ENCODE results near the gene ZNF385D. TPM values are rescaled to one million over a fixed set of nuclear protein-coding genes. Genes with fewer than 3 reads are reported as not detected.
"Not testable (repeated sequence)": the region's sequence is repeated elsewhere in the genome, so short reads cannot be mapped to it uniquely, and the experiment has no call there.

ZNF385D gene
- total RNA-seq, 6 experiments from 2014 or later, result 0.06 to 2.7 (median 0.59) TPM; not detected in 1

DNA sequence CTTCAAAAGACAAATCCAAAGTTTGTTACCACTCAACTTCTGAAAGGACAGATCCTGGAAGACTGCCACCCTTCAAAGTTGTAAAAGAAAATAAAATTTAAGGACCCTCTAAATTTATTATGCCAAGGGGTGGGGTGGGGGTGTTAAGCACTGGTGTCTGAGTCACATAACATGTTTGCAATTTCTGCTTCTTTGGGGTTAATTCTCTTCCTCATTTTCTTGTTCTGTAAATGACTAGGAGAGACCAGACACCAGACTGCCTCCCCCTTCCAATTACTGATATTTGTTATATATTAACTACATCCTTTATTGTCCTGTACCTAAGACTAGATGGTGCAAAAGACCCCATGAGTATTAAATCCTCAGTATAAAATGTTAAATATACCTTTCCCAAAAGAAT, 242.8 kb downstream of the ZNF385D start:
- Histone ChIP-seq H3K4me3 (no peak overlapping the region), H3K36me3 (no peaks in the 10 kb centered on the region), H3K9me3 (no peaks in the 10 kb centered on the region), H3K27me3 (no peaks in the 10 kb centered on the region), H3K4me1 (no peaks in the 10 kb centered on the region), H3K27ac (no peak overlapping the region)
- no peak for TF ChIP-seq POLR2A (IDR thresholded peaks at IDR 0.05)
- TF ChIP-seq, protein P1, sequence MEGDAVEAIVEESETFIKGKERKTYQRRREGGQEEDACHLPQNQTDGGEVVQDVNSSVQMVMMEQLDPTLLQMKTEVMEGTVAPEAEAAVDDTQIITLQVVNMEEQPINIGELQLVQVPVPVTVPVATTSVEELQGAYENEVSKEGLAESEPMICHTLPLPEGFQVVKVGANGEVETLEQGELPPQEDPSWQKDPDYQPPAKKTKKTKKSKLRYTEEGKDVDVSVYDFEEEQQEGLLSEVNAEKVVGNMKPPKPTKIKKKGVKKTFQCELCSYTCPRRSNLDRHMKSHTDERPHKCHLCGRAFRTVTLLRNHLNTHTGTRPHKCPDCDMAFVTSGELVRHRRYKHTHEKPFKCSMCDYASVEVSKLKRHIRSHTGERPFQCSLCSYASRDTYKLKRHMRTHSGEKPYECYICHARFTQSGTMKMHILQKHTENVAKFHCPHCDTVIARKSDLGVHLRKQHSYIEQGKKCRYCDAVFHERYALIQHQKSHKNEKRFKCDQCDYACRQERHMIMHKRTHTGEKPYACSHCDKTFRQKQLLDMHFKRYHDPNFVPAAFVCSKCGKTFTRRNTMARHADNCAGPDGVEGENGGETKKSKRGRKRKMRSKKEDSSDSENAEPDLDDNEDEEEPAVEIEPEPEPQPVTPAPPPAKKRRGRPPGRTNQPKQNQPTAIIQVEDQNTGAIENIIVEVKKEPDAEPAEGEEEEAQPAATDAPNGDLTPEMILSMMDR (IDR thresholded peaks at IDR 0.05), result no peak
- no peak for ATAC-seq
- DNase-seq, result no peak
- intact Hi-C loops (cut with DNase I), result no loop called here

DNA sequence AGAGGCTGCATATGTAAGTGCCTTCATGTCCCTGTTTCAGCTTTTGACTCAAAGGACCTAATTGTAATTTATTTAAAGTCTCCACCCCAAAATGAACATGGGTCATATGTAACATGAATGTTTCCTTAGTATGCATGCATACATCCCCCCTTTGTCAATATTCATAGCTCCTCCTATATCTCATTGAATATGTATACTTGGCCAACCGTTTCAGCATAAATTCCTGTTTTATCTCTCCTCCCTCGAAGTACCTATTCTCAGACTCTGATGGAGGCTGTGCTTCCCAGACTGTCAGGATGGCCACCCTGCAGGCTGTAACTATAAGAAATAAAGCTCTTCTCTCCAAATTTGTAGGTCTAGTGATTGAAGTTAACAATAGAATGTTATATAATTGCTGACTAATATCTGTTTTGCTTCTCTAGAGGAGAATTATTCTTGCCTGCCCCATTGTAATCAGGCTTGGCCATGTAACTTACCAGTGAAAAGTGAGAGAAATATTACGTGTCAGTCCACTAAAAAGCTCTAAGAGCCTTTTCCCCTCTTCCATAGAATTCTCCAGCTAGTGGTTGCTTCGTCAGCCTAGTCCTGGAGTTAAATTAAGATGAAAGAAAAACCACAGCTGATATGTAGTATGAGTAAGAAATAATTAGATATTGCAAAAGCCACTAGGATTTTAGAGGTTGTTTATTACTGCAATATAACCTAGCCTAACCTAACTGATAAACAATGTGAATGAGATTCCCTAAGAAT, 245.1 kb downstream of the ZNF385D start:
- Histone ChIP-seq H3K36me3 (no peaks in the 10 kb centered on the region), H3K27me3 (no peaks in the 10 kb centered on the region), H3K4me1 (no peaks in the 10 kb centered on the region), H3K9me3 (no peaks in the 10 kb centered on the region), H3K27ac (no peak overlapping the region), H3K4me3 (no peak overlapping the region)
- DNase-seq, result no peak
- TF ChIP-seq POLR2A (IDR thresholded peaks at IDR 0.05), result no peak
- TF ChIP-seq, protein P1 (IDR thresholded peaks at IDR 0.05), result no peak
- WGBS (ENCODE audit: insufficient coverage, low coverage, low lambda C conversion rate, missing lambda C conversion rate), result 34% methylated on average over 4 of the region's 4 CpGs
- intact Hi-C loops (cut with DNase I), result no loop called here
- no peak for ATAC-seq

DNA sequence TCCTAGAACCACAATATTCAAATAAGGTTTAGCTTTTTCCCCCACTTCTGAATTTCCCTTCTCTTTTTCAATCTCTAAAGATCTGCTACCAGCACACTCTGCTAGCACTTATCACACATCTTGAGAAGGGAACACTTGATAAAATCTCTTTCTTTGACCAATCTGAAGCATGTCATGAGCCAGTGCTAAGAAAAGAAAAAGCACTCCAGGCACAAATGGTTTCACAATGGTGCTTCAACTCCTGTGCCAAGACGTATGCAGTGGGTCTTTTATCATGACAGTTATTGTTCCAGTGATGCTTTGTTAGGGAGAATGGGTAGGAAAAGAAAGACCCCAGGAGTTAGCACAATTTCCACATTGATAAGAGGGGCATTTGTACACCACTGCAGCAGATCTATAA, 248.4 kb downstream of the ZNF385D start:
- no peaks in the 10 kb centered on the region for H3K27me3 ChIP-seq
- no peaks in the 10 kb centered on the region for H3K36me3 ChIP-seq
- no peaks in the 10 kb centered on the region for H3K9me3 ChIP-seq
- ATAC-seq, result no peak
- TF ChIP-seq POLR2A (IDR thresholded peaks at IDR 0.05), result no peak
- TF ChIP-seq, protein P1 (IDR thresholded peaks at IDR 0.05), result no peak
- H3K27ac ChIP-seq, result no peak overlapping the region
- WGBS (ENCODE audit: insufficient coverage, low coverage, low lambda C conversion rate, missing lambda C conversion rate), result 36% methylated on average over 1 of the region's 1 CpG
- intact Hi-C loops (cut with DNase I), result no loop called here
- DNase-seq, result no peak
- H3K4me3 ChIP-seq, result no peak overlapping the region
- H3K4me1 ChIP-seq, result no peaks in the 10 kb centered on the region

DNA sequence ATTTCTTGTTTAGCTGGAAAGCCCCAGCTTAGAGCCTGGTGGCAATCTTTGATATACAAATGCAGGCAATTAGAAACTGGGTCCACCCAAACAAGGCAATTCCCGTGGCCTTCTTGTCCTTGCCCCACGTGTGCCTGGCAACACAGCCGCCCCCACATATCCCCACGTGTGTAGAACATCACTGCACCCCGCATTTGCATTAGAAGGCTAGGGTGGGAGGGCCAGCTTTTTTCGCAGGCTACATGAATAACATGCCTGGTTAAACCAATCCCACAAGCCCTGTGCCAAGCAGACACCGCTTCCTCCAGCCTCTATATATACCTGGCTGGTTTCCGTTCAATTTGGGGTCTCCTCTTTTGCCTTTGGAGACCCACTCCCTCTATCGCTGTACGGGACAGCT, 250.2 kb downstream of the ZNF385D start:
- no peaks in the 10 kb centered on the region for H3K27me3 ChIP-seq
- no peak for TF ChIP-seq POLR2A (IDR thresholded peaks at IDR 0.05)
- TF ChIP-seq, protein P1 (IDR thresholded peaks at IDR 0.05), result no peak
- ATAC-seq (no peak), DNase-seq (no peak)
- no peak overlapping the region for H3K4me3 ChIP-seq
- H3K9me3 ChIP-seq, result no peaks in the 10 kb centered on the region
- intact Hi-C loops (cut with DNase I), result no loop called here
- no peaks in the 10 kb centered on the region for H3K4me1 ChIP-seq
- H3K36me3 ChIP-seq, result no peaks in the 10 kb centered on the region
- 60% methylated on average over 8 of the region's 10 CpGs for WGBS (ENCODE audit: insufficient coverage, low coverage, low lambda C conversion rate, missing lambda C conversion rate)
- no peak overlapping the region for H3K27ac ChIP-seq

DNA sequence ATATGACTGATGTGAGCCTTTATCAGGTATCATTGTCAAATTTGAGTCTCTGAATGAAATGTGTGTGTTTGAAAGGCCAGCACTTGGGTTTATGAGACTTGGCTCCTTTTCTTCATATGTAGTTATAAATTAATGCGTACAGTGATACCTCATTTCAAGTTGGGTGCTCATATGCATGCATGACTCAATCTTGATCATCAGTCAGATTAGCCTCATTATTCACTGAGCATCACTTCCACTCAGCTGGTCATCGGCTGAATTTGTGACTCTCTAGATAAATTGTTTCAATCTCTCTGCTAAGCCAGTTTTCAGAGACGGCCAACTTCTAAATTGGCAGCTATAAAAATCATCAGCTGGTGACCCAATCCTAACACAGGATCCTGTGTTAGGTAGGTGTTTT, 260.3 kb downstream of the ZNF385D start:
- not testable (repeated sequence) for ATAC-seq

More for the DNA sequence above, 260.3 kb downstream of the ZNF385D start:
- no CpG with 5 or more reads among the region's 3 CpGs for WGBS (ENCODE audit: insufficient coverage, low coverage, low lambda C conversion rate, missing lambda C conversion rate)
- DNase-seq; H3K27me3 ChIP-seq; H3K4me1 ChIP-seq; H3K36me3 ChIP-seq; H3K9me3 ChIP-seq; H3K4me3 ChIP-seq; H3K27ac ChIP-seq; intact Hi-C loops (cut with DNase I): not testable (repeated sequence)

Data from right lobe of liver (tissue), 6 donors.